Epithelial cell of umbilical artery (primary cell): ENCODE results near the gene PRKAR2B. TPM values are rescaled to one million over a fixed set of nuclear protein-coding genes. Genes with fewer than 3 reads are reported as not detected.

Experiments
- total RNA-seq: library from RNA; depleted of rRNA; stranded (reverse); fragments of >200 nt; gene quantifications from 2 replicates; pipeline ENCODE4 v1.2.3, GENCODE V29; 2014

PRKAR2B gene
- 33.5 and 79.0 TPM in 2 replicates for total RNA-seq

DNA sequence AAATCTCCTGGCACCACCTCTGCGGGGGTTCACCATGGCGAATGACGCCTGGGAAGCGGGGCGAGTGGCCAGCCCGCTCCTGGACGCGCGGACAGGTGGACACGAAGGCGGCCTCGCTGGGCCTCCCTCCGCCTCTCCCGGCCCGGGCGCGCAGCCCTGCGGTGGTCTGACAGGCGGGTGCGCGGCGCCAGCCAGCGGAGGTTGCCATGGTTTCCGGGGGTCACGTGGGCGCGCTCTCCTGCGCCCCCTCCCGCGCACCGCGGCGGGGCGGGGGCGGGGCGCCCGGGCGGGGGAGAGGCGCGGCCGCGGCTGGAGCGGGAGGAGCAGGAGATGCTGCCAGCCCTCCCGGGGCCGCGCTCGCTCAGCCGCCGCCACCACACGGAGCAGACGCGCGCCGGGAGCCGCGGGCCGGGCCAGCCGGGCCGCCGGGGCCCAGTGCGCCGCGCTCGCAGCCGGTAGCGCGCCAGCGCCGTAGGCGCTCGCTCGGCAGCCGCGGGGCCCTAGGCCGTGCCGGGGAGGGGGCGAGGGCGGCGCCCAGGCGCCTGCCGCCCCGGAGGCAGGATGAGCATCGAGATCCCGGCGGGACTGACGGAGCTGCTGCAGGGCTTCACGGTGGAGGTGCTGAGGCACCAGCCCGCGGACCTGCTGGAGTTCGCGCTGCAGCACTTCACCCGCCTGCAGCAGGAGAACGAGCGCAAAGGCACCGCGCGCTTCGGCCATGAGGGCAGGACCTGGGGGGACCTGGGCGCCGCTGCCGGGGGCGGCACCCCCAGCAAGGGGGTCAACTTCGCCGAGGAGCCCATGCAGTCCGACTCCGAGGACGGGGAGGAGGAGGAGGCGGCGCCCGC lies at the start of gene PRKAR2B:
PRKAR2B (plus strand) TSS at position 359 of the 848 bp plus-strand sequence; CDS start at position 562, 203 bp downstream.

DNA sequence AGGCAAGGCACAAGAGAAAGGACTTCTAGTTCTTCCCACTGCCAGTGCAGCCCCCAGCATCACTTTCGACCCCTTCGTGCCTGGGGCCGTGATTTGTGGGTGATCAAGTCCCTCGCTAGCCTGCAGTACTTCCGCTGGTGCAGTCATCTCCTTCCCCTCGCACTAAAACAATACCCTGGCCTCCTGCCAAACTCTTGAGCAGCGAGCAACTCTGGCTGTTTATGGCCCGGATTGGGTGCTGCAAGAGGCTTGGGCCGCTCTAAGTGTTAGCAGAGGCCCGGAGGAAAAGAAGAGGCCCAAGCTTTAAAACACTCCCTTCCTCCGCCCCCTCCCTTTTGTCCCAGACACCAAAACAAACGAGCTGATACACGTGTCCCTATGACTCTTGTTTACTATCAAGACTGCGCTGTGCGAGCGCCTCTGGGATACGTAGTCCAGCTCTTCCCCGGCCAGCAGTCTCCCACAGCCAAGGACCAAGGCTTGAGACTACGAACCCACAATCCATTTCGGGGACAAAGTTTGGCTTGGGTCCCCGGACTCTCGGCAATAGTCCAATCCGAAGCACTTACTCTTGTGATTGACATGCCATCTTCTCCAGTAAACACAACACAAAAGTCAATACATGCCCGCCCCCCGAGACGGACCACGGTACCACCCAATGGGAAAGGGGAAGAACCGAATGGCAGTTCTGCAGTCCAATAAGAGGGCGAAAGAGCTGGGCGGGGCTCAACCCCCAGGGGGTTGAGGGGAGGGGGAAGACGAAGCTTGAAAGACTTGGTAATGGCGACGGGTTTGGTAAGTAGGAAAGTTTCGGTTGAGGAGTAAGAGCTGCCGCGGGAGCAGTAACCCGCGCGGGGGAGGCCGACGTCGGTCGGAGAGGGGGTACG lies 124.0 kb downstream of the PRKAR2B start, which contains the start of gene HBP1:
HBP1 (plus strand) TSS at position 771 of the 887 bp plus-strand sequence. CDS start 10,891 bp downstream, outside the sequence.

Other genes with a start within 250 kb of the PRKAR2B start
- gene PIK3CG, start 179.4 kb upstream of the PRKAR2B start, total RNA-seq: 2.9 and 6.7 TPM in 2 replicates
- gene HBP1, start 124.3 kb downstream of the PRKAR2B start, total RNA-seq: 112 and 124 TPM in 2 replicates